ENCODE results near the gene FGFR3. TPM values are rescaled to one million over a fixed set of nuclear protein-coding genes. Genes with fewer than 3 reads are reported as not detected.

FGFR3 gene
- total RNA-seq, 1 donor from 2014 or later, result 34.2 TPM

DNA sequence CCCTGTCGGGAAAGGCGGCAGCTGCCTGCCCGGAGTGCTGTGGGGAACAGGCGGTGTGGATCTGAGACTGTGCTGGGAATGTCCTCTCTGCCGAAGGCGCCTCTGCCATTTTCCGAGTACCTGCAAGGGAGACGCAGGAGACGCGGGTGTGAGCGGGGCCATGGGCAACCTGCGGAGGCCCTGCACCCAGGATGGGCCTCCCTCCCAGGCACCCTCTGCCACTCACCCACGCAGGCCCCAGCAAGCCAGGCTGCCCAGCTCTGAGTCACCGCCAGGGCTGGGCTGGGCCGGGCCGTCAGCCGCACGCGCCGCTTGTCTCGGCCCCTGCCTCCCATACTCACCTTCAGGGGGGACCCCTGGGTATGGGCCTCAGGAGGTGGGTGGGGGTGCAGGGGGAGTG lies 3.5 kb upstream of the FGFR3 start:
- Histone ChIP-seq H3K4me3 (no peak overlapping the region), H3K9me3 (no peaks in the 10 kb centered on the region), H3K27me3 (ENCODE audit: low read depth) (peaks cover 15% of the 10 kb centered on the region), H3K36me3 (no peaks in the 10 kb centered on the region), H3K4me1 (peaks cover 10% of the 10 kb centered on the region), H3K27ac (no peak overlapping the region)
- TF ChIP-seq, protein P1, sequence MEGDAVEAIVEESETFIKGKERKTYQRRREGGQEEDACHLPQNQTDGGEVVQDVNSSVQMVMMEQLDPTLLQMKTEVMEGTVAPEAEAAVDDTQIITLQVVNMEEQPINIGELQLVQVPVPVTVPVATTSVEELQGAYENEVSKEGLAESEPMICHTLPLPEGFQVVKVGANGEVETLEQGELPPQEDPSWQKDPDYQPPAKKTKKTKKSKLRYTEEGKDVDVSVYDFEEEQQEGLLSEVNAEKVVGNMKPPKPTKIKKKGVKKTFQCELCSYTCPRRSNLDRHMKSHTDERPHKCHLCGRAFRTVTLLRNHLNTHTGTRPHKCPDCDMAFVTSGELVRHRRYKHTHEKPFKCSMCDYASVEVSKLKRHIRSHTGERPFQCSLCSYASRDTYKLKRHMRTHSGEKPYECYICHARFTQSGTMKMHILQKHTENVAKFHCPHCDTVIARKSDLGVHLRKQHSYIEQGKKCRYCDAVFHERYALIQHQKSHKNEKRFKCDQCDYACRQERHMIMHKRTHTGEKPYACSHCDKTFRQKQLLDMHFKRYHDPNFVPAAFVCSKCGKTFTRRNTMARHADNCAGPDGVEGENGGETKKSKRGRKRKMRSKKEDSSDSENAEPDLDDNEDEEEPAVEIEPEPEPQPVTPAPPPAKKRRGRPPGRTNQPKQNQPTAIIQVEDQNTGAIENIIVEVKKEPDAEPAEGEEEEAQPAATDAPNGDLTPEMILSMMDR (IDR thresholded peaks at IDR 0.05), result no peak
- ATAC-seq (no peak), DNase-seq (no peak)
- intact Hi-C loops (cut with DNase I), result no loop called here

DNA sequence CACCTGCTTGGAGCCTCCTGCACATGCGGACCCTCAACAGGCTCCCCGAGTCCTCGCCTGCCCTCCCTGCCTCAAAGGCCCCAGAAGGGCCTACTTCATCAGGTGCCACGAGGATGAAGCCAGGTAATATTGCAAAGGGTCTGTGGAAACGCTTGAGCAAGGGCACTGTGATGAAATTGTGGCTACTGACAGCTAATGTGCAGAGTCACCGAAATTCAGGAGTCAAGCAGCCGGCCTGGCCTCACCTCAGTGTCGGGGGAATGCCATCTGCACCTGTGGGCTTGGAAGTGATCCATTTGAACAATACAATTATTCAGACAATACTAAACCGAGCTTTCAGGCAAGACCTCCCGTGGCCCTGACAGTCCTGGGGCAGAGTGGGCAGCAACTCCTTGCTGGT lies 3.1 kb upstream of the FGFR3 start:
- TF ChIP-seq, protein P1 (IDR thresholded peaks at IDR 0.05), result no peak
- H3K9me3 ChIP-seq, result no peaks in the 10 kb centered on the region
- no peak overlapping the region for H3K4me3 ChIP-seq
- H3K36me3 ChIP-seq, result no peaks in the 10 kb centered on the region
- no peak for ATAC-seq
- no peak for DNase-seq
- H3K27ac ChIP-seq, result no peak overlapping the region
- peaks cover 18% of the 10 kb centered on the region for H3K27me3 ChIP-seq (ENCODE audit: low read depth)
- intact Hi-C loops (cut with DNase I), result no loop called here
- peaks cover 12% of the 10 kb centered on the region for H3K4me1 ChIP-seq

DNA sequence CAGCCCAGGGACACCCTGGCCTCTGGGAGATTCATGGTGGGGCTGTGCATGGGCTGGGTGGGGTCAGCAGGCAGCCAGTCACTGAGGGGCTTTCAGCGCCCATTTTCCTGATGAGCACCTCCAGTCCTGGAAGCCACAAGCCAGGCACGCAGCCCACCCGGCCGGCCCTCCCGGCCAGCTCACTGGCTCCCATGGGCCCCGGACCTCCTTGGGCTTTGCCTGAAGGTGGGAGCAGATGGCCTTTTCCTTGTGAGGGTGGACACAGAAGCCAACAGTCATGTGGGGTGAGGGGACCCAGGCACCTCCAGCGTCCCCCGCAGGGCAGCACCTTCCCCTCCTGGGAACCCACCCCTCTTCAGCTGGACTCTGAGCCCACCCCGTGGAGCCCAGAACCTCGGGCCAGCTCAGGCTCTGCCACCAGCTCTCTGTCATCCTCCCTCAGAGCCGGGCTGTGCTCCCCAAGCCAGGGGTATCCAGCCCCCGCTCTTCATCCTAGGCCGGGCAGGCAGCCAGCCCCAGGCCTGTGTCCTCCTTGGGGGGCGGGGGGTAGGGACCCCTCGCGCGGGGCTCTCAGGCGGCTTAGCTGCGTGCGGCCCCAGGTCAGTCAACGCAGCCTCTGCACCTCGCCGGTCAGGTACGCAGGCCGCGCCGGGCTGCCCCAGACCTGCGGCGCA lies 798 bp upstream of the FGFR3 start:
- Histone ChIP-seq H3K36me3 (no peaks in the 10 kb centered on the region), H3K27me3 (ENCODE audit: low read depth) (peaks cover 41% of the 10 kb centered on the region), H3K4me1 (peaks cover 21% of the 10 kb centered on the region), H3K27ac (no peak overlapping the region), H3K4me3 (peak overlapping the region; percentile 37), H3K9me3 (no peaks in the 10 kb centered on the region)
- intact Hi-C loops (cut with DNase I), result no loop called here
- DNase-seq (no peak), ATAC-seq (peak in 1 of 2 donors; percentile 27)
- TF ChIP-seq, protein P1 (IDR thresholded peaks at IDR 0.05), result no peak

DNA sequence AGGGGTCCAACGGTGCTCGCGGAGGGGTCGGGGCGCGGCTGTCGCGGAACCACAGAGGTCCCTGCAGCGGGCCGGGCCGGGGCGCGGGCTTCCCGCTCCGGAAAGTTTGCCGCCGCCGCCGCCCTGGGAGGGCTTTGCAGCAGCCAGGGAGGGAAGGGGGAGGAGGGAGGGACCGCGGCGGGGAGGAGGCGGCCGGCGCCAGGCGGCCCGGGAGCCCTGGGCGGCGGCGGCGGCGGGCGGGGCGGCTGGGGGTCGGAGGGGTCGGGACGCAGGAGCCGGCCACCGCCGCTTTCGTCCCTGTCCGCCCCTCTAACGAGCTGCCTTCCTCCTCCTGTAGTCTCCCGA lies 375 bp downstream of the FGFR3 start:
- Histone ChIP-seq H3K4me3 (peak overlapping the region; percentile 64), H3K27me3 (ENCODE audit: low read depth) (peaks cover 45% of the 10 kb centered on the region), H3K36me3 (no peaks in the 10 kb centered on the region), H3K9me3 (no peaks in the 10 kb centered on the region), H3K27ac (no peak overlapping the region), H3K4me1 (peaks cover 21% of the 10 kb centered on the region)
- DNase-seq, result no peak
- intact Hi-C loops (cut with DNase I), result no loop called here
- TF ChIP-seq, protein P1 (IDR thresholded peaks at IDR 0.05), result no peak
- ATAC-seq, result peak; percentile 3 to 32

DNA sequence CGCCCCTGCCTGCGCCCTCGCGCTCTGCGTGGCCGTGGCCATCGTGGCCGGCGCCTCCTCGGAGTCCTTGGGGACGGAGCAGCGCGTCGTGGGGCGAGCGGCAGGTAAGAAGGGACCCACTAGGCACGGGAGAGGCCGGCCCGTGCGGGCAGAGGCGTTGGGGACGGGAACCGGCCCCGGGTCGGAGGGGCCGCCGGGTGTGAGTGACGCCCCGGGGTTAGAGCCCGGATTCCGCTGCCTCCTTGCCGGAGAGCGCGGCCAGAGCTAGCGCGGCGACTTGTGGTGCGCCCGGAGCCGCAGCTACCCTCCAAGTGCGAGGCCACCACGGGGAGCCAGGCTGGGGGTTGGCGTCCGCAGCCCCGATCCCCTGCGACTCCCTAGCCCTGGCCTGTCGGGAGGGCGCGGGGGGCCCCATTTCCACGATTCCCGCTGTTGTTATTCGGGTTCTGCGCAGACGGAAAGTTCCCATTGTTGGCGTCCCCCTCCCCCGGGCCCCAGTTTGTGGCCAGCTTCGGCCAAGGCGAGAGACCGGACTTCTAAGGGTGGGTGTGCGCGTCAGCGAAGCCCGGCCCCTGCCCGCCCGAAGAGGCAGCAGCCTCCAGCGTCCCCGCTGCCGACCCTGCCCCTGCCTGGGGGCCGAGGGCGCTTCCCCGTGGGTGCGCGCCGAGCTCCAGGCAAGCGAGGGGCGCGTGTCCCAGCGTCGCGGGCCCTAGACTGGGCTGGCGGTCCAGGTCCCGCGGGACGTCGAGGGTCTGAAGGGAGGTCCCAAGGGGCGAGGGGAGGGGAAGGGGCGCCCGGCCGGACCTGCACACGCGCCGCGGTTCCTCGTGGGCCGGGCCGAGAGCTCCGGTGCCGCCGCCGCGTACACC lies 1.1 kb downstream of the FGFR3 start:
- Histone ChIP-seq H3K27ac (no peak overlapping the region), H3K36me3 (no peaks in the 10 kb centered on the region), H3K4me3 (peak overlapping the region; percentile 64), H3K4me1 (peaks cover 21% of the 10 kb centered on the region), H3K9me3 (no peaks in the 10 kb centered on the region), H3K27me3 (ENCODE audit: low read depth) (peaks cover 46% of the 10 kb centered on the region)
- intact Hi-C loops (cut with DNase I), result no loop called here
- TF ChIP-seq, protein P1 (IDR thresholded peaks at IDR 0.05), result no peak
- ATAC-seq, result peak in 1 of 2 donors; percentile 13
- DNase-seq, result no peak

All from lower lobe of right lung (tissue), 2 donors.